ENCODE results near the gene SELENOI.
A peak's percentile ranks its signal among the peaks of the same experiment; 100 is the strongest.
"Not testable (repeated sequence)": the region's sequence is repeated elsewhere in the genome, so short reads cannot be mapped to it uniquely, and the experiment has no call there.

Gene SELENOI

GRCh38 chr2:26363323-26363722 is 17.4 kb downstream of the SELENOI start:
- H3K27ac ChIP-seq, result peak overlapping the region; percentile 4; the same call in 1 of the 2 replicates
- TF ChIP-seq CTCF (IDR thresholded peaks at IDR 0.05) (no peak), ZFX (IDR thresholded peaks at IDR 0.05; ENCODE audit: borderline replicate concordance) (no peak)

- H3K27ac ChIP-seq, result no peak overlapping the region
- TF ChIP-seq CTCF (IDR thresholded peaks at IDR 0.05) (no peak), ZFX (IDR thresholded peaks at IDR 0.05; ENCODE audit: borderline replicate concordance) (no peak)
Measured at GRCh38 chr2:26363958-26364357, 18.0 kb downstream of the SELENOI start.

- no peak overlapping the region for H3K27ac ChIP-seq
- no peak for TF ChIP-seq ZFX (IDR thresholded peaks at IDR 0.05; ENCODE audit: borderline replicate concordance)
- no peak for TF ChIP-seq CTCF (IDR thresholded peaks at IDR 0.05)
Measured at GRCh38 chr2:26364669-26365068, 18.7 kb downstream of the SELENOI start.

GRCh38 chr2:26366957-26367356 is 21.0 kb downstream of the SELENOI start:
- H3K27ac ChIP-seq, result no peak overlapping the region

GRCh38 chr2:26369664-26370063 is 23.7 kb downstream of the SELENOI start:
- H3K27ac ChIP-seq, result not testable (repeated sequence)

More at GRCh38 chr2:26366957-26367356, 21.0 kb downstream of the SELENOI start:
- no peak for TF ChIP-seq ZFX (IDR thresholded peaks at IDR 0.05; ENCODE audit: borderline replicate concordance)
- no peak for TF ChIP-seq CTCF (IDR thresholded peaks at IDR 0.05)

GRCh38 chr2:26370909-26371308 is 25.0 kb downstream of the SELENOI start:
- H3K27ac ChIP-seq, result not testable (repeated sequence)

GRCh38 chr2:26376799-26377198 is 30.9 kb downstream of the SELENOI start:
- TF ChIP-seq ZFX (IDR thresholded peaks at IDR 0.05; ENCODE audit: borderline replicate concordance), result no peak
- no peak for TF ChIP-seq CTCF (IDR thresholded peaks at IDR 0.05)

GRCh38 chr2:26380281-26380680 is 34.3 kb downstream of the SELENOI start:
- H3K27ac ChIP-seq, result no peak overlapping the region
- TF ChIP-seq CTCF (IDR thresholded peaks at IDR 0.05) (no peak), ZFX (IDR thresholded peaks at IDR 0.05; ENCODE audit: borderline replicate concordance) (no peak)

More at GRCh38 chr2:26376799-26377198, 30.9 kb downstream of the SELENOI start:
- H3K27ac ChIP-seq, result no peak overlapping the region

All from 22Rv1 (cell line).